ENCODE data around the gene SCGB1A1. TPM values are rescaled to one million over a fixed set of nuclear protein-coding genes. Genes with fewer than 3 reads are reported as not detected.
"Not testable (repeated sequence)": the region's sequence is repeated elsewhere in the genome, so short reads cannot be mapped to it uniquely, and the experiment has no call there.

SCGB1A1 gene
- total RNA-seq, 1 donor from 2014 or later = not detected

- no peak for DNase-seq (ENCODE audit: low spot score)
Observed at GRCh38 chr11:62449451-62449851, 30.6 kb downstream of the SCGB1A1 start.

GRCh38 chr11:62449912-62450311 lies 31.1 kb downstream of the SCGB1A1 start:
- not testable (repeated sequence) for DNase-seq (ENCODE audit: low spot score)

GRCh38 chr11:62450543-62451240 lies 31.9 kb downstream of the SCGB1A1 start:
- DNase-seq (ENCODE audit: low spot score) = no peak

- DNase-seq (ENCODE audit: low spot score) = no peak
Observed at GRCh38 chr11:62451241-62451621, 32.4 kb downstream of the SCGB1A1 start.

GRCh38 chr11:62452261-62452660 lies 33.4 kb downstream of the SCGB1A1 start:
- no peak for DNase-seq (ENCODE audit: low spot score)

- DNase-seq (ENCODE audit: low spot score) = no peak
Observed at GRCh38 chr11:62452839-62453468, 34.1 kb downstream of the SCGB1A1 start.

GRCh38 chr11:62456630-62457029 lies 37.8 kb downstream of the SCGB1A1 start:
- DNase-seq (ENCODE audit: low spot score) = no peak

- DNase-seq (ENCODE audit: low spot score) = no peak
Observed at GRCh38 chr11:62457478-62457877, 38.6 kb downstream of the SCGB1A1 start.

GRCh38 chr11:62458212-62459002 lies 39.6 kb downstream of the SCGB1A1 start:
- no peak for DNase-seq (ENCODE audit: low spot score)

GRCh38 chr11:62459080-62459479 lies 40.2 kb downstream of the SCGB1A1 start:
- DNase-seq (ENCODE audit: low spot score) = no peak

GRCh38 chr11:62461740-62462507 lies 43.1 kb downstream of the SCGB1A1 start:
- DNase-seq (ENCODE audit: low spot score) = no peak

- DNase-seq (ENCODE audit: low spot score) = no peak
Observed at GRCh38 chr11:62462508-62462892, 43.7 kb downstream of the SCGB1A1 start.

GRCh38 chr11:62463121-62463542 lies 44.3 kb downstream of the SCGB1A1 start:
- DNase-seq (ENCODE audit: low spot score) = no peak

GRCh38 chr11:62464655-62465054 lies 45.8 kb downstream of the SCGB1A1 start:
- DNase-seq (ENCODE audit: low spot score) = no peak

GRCh38 chr11:62466444-62466843 lies 47.6 kb downstream of the SCGB1A1 start:
- no peak for DNase-seq (ENCODE audit: low spot score)

GRCh38 chr11:62468577-62468976 lies 49.7 kb downstream of the SCGB1A1 start:
- DNase-seq (ENCODE audit: low spot score) = no peak

GRCh38 chr11:62471603-62472002 lies 52.8 kb downstream of the SCGB1A1 start:
- no peak for DNase-seq (ENCODE audit: low spot score)

- no peak for DNase-seq (ENCODE audit: low spot score)
Observed at GRCh38 chr11:62472063-62472884, 53.4 kb downstream of the SCGB1A1 start.
